Measurements from ENCODE around the gene GADL1.

GADL1 gene

GRCh38 chr3:30711151-30711550, 183.3 kb downstream of the GADL1 start:
- no peaks in the 10 kb centered on the region for H3K27me3 ChIP-seq (replicated peaks; ENCODE audit: control insufficient read depth, insufficient read depth, low read length)
- DNase-seq (ENCODE audit: extremely low read depth, insufficient read length), result no peak
- H3K4me3 ChIP-seq (replicated peaks; ENCODE audit: low read depth, low read length), result no peak overlapping the region
- H3K36me3 ChIP-seq (ENCODE audit: control insufficient read depth, insufficient read depth, low read length), result no peaks in the 10 kb centered on the region
- TF ChIP-seq, protein P1, sequence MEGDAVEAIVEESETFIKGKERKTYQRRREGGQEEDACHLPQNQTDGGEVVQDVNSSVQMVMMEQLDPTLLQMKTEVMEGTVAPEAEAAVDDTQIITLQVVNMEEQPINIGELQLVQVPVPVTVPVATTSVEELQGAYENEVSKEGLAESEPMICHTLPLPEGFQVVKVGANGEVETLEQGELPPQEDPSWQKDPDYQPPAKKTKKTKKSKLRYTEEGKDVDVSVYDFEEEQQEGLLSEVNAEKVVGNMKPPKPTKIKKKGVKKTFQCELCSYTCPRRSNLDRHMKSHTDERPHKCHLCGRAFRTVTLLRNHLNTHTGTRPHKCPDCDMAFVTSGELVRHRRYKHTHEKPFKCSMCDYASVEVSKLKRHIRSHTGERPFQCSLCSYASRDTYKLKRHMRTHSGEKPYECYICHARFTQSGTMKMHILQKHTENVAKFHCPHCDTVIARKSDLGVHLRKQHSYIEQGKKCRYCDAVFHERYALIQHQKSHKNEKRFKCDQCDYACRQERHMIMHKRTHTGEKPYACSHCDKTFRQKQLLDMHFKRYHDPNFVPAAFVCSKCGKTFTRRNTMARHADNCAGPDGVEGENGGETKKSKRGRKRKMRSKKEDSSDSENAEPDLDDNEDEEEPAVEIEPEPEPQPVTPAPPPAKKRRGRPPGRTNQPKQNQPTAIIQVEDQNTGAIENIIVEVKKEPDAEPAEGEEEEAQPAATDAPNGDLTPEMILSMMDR (IDR thresholded peaks at IDR 0.05; ENCODE audit: insufficient read depth, low read length, poor library complexity, severe bottlenecking), result no peak

GRCh38 chr3:30710017-30710416, 184.4 kb downstream of the GADL1 start:
- TF ChIP-seq, protein P1 (IDR thresholded peaks at IDR 0.05; ENCODE audit: insufficient read depth, low read length, poor library complexity, severe bottlenecking), result no peak
- no peaks in the 10 kb centered on the region for H3K36me3 ChIP-seq (ENCODE audit: control insufficient read depth, insufficient read depth, low read length)
- no peaks in the 10 kb centered on the region for H3K27me3 ChIP-seq (replicated peaks; ENCODE audit: control insufficient read depth, insufficient read depth, low read length)
- DNase-seq (ENCODE audit: extremely low read depth, insufficient read length), result no peak
- no peak overlapping the region for H3K4me3 ChIP-seq (replicated peaks; ENCODE audit: low read depth, low read length)

DNA sequence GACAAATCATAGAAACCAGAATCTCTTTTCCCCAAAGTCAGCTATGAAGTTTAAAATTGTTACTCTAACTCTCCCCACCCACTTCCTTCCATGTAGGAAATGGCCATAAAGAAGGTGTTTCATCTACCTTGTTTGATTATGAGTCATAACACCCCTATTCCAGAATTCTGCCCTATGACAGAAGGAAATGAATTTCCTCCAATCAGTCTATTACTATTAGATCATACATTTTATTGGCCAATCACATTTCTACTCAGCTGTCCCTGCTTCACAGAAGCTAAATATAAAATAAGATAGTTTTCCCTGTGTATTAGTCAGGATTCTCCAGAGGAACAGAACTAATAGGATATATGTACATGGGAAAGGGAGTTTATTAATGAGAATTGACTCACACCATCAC, 186.0 kb downstream of the GADL1 start:
- no peak for DNase-seq (ENCODE audit: extremely low read depth, insufficient read length)
- H3K36me3 ChIP-seq (ENCODE audit: control insufficient read depth, insufficient read depth, low read length), result no peaks in the 10 kb centered on the region
- no peaks in the 10 kb centered on the region for H3K27me3 ChIP-seq (replicated peaks; ENCODE audit: control insufficient read depth, insufficient read depth, low read length)
- H3K4me3 ChIP-seq (replicated peaks; ENCODE audit: low read depth, low read length), result no peak overlapping the region
- TF ChIP-seq, protein P1 (IDR thresholded peaks at IDR 0.05; ENCODE audit: insufficient read depth, low read length, poor library complexity, severe bottlenecking), result no peak

DNA sequence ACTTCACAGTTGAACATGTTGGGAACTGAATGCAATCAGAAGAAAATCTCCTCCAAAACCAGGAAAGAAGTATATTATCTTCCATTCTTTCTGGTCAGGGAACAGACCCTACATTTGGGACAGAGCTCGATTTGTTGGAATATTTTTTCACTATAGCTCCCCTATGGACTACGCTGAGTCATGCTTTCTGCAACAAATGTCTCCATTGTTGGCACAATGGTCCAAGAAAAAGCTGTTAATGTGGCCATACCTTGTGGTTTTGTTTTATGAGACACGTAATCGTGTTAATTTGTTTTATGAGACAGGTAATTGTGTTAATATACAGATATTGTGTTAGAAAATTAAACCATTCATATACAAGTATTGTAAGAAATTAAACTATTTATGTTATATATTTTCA, 186.6 kb downstream of the GADL1 start:
- H3K27me3 ChIP-seq (replicated peaks; ENCODE audit: control insufficient read depth, insufficient read depth, low read length), result no peaks in the 10 kb centered on the region
- TF ChIP-seq, protein P1 (IDR thresholded peaks at IDR 0.05; ENCODE audit: insufficient read depth, low read length, poor library complexity, severe bottlenecking), result no peak
- no peaks in the 10 kb centered on the region for H3K36me3 ChIP-seq (ENCODE audit: control insufficient read depth, insufficient read depth, low read length)
- no peak overlapping the region for H3K4me3 ChIP-seq (replicated peaks; ENCODE audit: low read depth, low read length)
- no peak for DNase-seq (ENCODE audit: extremely low read depth, insufficient read length)

DNA sequence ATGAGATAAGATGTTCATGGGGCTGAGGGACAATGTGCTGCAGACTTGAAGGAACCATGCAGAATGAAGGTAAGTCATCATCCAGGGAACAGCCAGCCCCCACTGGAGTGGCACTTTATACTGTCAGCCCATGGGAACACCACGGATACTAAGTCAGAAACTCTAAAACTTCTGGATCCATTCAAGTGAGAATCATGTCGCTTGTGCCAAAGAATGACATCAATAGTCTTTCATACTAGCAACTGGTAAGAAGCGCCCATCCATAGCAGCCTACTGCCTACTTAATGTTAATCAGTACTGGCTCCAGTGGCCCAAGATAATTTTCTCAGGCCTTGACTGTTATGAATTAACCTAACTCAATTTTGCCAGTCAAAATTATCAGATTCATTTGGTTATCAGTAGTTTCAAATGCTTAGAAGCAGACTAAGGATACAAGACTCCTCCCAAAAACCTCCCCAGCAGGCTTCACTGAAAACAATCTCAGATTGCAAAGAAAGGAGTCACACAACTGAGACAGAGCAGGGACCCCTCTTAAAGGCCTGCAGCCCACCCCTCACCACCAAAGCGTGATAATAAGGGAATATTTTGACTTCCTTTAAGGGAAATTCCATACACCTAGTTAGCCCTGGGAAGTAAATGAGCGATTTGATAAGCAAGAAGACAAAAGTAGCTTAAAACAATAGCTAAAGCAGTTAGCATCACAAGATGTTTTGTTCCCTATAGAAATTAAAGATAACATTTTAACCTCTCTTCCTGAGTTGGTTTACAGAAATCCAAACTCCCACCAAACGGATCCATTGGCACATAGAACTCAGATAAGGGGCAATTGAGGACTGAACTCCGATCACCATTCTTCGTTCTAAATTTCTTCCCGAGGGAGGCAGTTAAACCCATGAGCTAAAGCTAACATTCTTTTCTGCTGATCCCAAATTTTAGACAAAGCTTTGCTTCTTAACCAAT, 189.2 kb downstream of the GADL1 start:
- H3K36me3 ChIP-seq (ENCODE audit: control insufficient read depth, insufficient read depth, low read length), result no peaks in the 10 kb centered on the region
- no peak for DNase-seq (ENCODE audit: extremely low read depth, insufficient read length)
- TF ChIP-seq, protein P1 (IDR thresholded peaks at IDR 0.05; ENCODE audit: insufficient read depth, low read length, poor library complexity, severe bottlenecking), result no peak
- H3K27me3 ChIP-seq (replicated peaks; ENCODE audit: control insufficient read depth, insufficient read depth, low read length), result no peaks in the 10 kb centered on the region
- no peak overlapping the region for H3K4me3 ChIP-seq (replicated peaks; ENCODE audit: low read depth, low read length)
